Cerebellar nuclear complex (tissue), 1 donor: Measurements from ENCODE around the gene TBC1D30.
"Not testable (repeated sequence)": the region's sequence is repeated elsewhere in the genome, so short reads cannot be mapped to it uniquely, and the experiment has no call there.

Source experiments
- DNase-seq, 2 experiments: peaks; one replicate each; lab custom pipeline; 2025; lab: John Stamatoyannopoulos, UW

Gene TBC1D30, protein sequence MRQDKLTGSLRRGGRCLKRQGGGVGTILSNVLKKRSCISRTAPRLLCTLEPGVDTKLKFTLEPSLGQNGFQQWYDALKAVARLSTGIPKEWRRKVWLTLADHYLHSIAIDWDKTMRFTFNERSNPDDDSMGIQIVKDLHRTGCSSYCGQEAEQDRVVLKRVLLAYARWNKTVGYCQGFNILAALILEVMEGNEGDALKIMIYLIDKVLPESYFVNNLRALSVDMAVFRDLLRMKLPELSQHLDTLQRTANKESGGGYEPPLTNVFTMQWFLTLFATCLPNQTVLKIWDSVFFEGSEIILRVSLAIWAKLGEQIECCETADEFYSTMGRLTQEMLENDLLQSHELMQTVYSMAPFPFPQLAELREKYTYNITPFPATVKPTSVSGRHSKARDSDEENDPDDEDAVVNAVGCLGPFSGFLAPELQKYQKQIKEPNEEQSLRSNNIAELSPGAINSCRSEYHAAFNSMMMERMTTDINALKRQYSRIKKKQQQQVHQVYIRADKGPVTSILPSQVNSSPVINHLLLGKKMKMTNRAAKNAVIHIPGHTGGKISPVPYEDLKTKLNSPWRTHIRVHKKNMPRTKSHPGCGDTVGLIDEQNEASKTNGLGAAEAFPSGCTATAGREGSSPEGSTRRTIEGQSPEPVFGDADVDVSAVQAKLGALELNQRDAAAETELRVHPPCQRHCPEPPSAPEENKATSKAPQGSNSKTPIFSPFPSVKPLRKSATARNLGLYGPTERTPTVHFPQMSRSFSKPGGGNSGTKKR

DNA sequence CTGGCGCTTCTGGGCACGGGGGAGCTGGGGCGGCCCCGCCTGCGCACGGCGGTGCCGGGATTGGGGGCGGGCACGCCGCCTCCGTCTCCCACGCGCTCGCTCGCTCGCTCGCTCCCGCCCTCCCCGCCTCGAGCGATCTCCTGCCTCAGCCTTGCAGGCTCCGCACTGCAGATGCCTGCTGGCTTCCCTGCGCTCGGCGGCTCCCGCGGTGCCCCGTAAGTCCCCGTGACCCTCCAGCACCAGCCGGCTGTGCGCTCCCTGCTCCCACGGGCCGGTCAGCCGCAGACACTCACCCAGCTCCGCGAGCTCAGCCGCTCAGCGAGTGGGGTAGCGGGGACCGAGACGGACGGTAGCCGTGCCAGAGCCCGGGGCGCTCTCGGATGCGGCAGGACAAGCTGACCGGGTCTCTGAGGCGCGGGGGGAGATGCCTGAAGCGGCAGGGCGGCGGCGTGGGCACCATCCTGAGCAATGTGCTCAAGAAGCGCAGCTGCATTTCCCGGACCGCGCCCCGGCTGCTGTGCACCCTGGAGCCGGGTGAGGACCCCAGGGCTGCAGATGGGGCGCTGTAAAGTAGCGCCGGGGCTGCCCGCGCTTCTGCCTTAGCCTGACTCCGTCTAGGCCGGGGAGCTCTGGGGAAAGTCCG lies at the start of gene TBC1D30:
Gene TBC1D30, plus strand, starts transcription at position 148 of the 643 bp plus-strand sequence. Its CDS starts 233 bp downstream, at position 381.
- DNase-seq: peak in 1 of 2 experiments; percentile 61

DNA sequence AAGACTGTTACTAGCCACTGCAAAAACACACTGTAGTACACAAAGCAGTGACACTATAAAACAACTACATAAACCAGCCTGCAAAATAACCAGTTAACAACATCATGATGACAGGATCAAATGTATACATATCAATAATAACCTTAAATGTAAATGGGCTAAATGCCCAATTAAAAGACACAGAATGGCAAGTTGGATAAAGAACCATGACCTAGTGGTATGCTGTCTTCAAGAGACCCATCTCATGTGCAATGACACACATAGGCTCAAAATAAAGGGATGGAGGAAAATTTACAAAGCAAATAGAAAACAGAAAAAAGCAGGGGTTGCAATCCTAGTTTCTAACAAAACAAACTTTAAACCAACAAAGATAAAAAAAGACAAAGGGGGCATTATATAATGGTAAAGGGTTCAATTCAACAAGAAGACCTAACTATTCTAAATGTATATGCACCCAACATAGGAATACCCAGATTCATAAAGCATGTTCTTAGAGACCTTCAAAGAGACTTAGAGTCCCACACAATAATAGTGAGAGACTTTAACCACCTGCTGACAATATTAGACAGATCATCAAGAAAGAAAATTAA lies 49.2 kb upstream of the TBC1D30 start:
- DNase-seq: not testable (repeated sequence)

DNA sequence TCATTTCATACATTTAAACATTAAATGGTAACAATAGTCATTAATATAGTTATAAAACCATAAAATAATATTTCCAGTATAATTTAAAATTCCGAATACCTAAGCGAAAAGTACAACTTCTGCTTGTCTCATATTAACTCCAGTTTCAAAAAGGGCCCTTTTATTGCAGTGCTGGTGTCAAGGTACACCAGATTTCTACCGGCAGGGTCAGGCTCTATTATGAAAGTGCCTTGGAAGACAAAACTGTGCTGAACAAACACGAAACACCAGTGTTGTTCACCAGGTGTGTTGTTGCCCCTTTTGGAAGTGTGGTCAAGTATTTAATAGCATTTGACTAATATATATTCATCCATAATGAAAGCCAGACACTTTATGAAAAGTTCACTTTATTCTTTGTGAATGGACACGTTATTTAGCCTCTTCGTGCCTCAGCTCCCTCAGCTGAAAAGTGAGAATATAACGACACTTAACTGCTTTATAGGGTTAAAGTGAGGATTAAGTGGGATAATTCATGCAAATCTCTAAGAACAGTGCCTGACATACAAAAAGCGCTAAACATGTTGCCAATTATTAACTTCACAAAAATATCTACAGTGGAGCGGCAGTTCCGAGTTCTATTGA lies 45.0 kb upstream of the TBC1D30 start:
- DNase-seq: no peak

DNA sequence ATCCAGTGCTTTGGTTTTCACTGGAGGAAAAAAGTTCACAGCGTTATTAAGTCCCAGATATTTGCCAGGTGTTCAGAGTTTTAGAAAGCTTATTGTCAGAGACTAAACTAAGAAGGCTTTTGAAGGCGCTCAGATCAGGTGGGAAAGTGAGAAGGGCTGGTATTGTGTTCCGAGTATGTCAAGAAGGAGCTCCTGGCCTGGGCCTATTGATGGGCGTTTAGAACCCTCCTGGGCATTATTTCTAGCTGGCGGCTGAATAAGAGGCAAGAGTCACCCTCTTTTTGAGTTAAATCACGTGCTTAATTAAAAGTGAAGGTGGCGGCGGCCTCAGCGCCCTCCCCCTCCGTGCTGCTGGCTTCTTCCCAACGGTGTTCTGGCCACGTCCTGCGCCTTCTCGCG lies 44.3 kb upstream of the TBC1D30 start:
- DNase-seq: no peak

DNA sequence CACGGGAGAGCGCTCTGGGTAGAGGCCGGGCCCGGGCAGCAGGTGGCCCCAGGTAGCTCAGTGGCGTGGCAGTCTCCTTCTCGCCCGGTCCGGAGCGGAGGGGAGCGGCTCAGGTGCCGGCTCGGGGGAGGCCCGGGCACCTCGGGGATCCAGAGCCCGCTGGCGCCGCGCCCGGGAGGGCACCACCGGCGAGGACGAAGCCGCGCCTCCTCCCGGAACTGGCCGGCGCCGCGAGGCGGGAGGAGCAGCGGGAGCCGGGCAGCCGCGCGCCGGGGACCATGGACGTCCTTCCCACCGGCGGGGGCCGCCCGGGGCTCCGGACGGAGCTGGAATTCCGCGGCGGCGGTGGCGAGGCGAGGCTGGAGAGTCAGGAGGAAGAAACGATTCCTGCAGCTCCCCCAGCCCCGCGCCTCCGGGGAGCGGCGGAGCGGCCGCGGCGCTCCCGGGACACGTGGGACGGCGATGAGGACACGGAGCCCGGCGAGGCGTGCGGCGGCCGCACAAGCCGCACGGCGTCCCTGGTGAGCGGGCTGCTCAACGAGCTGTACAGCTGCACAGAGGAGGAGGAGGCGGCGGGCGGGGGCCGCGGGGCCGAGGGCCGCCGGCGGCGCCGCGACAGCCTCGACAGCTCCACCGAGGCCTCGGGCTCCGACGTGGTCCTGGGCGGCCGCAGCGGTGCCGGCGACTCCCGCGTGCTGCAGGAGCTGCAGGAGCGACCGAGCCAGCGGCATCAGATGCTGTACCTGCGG lies 43.7 kb upstream of the TBC1D30 start:
- no peak for DNase-seq

DNA sequence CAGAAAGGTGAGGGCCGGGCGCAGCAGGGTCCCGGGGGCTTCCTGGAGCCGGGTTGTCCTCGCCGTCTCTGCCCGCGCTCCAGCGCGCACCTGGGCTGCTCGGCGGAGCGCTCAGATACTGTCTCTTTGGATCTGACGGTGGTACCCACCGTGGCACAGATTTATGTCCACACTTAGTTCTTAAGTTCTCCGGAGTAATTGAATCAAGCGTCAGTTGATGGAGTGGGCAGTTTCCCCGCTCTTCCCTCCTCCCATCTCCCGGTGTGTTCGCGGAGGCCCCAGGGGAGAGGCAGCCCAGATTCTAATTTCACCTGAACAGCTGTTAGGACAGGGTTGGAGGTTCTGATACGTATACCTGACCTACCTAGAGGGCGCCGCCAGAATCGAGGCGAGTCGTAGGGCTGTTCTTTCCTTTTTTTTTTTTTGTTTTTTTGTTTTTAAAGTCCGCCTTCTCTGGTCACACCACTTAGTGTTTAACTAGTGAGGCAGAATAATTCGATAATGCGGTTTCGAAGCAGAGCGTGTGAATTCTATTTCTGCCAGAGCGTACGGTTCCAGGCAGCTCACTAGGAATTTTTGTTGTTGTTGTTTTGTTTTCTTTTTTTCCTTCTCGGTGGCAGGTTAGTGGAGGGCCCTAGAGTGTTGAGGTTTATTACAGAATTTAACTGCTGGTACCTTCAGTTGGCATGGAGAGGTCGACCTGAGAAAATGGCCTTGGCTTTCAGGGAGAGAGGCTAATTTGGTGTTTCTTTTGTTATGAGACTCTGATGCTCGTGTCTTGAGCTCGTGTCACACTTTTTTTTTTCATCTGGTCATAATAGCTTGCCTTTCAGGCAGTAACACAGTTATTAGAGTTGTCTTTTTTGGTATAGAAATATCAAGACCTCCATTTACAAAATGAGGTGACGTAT lies 42.9 kb upstream of the TBC1D30 start:
- DNase-seq: no peak

DNA sequence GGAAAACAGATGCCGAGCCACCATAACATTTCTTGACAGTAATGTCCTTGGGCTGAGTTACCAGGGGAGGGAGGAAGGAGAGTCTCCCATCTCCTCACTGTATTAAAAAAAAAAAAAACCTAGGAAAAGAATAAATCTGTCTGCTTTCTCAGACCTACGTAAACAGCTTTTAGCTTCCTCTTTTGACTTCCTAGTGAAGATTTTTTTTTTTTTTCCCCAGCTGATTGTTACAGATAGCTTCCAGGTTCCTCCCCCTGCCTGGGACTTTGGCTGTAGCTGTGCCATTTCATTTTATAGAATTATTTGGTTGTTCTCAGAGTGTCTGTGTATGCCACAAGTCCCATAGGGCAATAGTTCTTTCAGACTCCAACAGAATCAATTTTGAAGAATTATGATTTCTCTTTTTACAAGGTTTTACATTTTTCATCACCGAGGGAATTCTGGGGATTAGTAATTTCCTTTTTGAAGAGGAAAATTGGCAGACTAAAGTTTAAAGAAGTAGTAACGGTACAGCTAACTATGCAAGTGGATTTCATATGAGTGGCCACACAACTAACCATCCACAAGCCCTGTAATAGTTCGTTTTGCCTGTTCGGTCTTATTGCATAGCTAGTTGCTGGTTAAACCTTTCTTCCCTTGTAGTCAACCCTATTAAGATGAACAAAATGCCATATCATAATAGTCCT lies 42.1 kb upstream of the TBC1D30 start:
- no peak for DNase-seq

DNA sequence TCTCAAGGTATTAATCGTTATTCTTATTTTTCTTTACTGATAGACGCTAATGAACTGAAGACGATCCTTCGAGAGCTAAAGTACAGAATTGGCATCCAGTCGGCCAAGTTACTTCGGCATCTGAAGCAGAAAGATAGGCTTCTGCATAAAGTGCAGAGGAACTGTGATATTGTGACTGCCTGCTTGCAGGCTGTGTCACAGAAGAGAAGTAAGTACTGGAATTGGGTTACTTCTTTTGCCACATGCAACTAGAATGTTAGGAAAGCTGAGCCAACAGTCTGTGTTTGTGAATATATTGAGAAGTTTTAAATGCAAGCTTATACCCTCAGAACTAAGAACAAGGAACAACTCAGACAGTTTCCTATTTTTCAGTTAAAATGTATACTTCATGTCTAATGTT lies 38.6 kb upstream of the TBC1D30 start:
- no peak for DNase-seq

DNA sequence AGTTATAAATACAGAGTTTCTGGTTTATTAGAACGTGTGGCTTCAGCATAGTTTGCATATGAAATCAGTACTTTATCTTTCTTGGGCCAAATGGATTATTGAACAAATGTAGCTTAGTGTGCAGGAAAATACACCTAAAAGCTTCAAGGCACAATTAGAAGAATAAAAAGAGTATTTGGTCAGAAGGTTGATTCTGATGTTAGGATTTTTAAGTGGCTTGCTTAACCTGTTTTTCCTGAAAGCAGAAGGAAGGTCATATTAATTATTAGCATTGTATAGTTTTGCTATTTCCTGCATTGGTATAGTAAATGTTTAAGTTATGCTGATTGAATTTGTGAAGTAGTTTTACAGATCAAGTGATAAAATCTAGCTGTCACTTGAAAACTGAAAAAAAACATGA lies 34.3 kb upstream of the TBC1D30 start:
- no peak for DNase-seq

DNA sequence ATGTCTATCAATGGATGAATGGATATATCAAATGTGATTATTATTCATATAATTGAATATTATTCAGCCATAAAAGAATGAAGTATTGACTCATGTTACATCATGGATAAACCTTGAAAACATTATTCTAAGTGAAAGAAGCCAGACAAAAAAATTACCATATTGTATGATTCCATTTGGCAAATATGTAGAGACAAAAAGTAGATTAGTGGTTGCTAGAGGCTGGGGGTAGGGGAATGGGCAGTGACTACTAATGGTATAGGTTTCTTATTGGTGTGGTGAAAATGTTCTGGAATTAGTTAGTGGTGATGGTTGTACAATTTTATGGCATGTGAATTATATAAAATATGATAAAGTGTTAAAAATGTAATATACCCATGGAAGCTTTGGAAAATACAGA lies 33.4 kb upstream of the TBC1D30 start:
- no peak for DNase-seq

DNA sequence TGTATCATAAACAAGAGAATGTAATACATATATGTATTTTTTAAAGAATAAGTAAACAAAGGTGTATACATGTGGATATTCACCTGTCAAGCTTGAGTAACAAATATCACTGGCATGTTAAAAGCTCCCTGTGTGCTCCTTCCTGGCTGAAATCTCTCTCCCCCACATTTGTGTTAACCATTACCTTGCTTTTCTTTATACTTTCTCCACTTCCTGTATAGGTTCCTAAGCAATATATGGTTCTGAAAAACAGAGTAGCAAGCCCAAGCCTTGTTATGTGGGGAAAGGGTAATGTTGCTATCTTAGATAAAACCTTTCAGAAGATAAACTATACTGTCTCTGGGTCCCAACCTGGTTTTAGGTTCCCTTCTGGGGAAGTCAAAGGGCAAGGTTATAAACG lies 32.3 kb upstream of the TBC1D30 start:
- no peak for DNase-seq

DNA sequence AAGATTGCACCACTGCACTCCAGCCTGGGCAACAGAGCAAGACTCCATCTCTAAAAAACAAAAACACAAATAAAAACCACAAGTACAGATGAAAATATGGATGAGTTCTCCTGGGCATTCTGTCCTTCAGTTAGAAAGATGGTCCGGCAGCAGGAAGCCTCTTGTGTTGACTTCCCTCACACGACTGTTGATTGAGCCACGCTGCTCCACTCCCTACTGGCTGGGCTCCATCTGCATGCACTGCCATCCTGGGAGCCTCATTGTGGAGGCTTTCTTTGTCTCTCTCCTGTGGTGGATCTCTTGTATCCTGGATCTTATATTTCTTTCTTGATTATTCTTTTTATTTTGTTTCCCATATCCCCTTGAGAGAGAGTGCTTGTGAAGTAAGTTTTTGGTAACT lies 30.8 kb upstream of the TBC1D30 start:
- no peak for DNase-seq

DNA sequence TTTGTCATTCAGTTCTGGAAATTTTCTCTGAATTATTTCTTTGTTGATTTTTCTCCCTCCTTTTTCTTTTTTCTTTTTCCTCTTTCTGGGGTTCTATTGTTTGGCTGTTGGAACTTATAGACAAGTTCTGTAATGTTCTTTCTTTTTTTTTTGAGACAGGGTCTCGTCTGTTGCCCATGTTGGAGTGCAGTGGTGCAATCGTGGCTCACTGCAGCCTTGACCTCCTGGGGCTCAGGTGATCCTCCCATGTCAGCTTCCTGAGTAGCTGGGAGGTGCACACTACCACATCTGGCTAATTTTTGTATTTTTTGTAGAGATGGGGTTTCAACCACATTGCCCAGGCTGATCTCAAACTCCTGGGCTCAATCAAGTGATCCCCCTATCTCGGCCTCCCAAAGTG lies 30.1 kb upstream of the TBC1D30 start:
- DNase-seq: no peak

DNA sequence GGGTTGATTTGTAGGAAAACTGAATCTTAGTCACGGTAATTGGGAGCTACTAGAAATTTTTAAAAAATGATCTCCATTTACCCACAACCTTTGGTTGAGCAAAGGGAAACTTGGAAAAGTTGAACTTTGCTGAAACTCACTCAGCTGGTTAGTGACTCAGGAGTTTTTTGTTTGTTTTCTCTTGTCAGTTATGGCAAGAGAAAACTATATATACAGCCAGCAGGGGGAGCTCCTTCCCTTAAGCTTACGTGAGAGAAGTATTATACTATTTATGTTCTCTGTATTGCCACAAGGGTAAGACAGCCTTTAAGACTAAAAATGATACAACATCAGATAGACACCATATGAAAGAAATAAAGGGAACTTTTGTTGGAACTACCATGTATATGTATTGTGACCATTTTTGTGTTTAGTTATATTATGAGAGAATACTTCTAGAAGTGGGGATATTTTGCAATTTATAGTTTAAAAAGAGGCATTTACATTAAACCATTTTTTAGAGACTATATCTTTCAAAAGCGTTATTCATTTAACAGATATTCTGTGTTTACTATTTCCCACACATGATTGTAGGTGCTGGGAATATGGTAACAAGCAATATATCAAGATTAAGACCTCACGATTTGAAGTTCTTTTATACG lies 28.1 kb upstream of the TBC1D30 start:
- DNase-seq: no peak

DNA sequence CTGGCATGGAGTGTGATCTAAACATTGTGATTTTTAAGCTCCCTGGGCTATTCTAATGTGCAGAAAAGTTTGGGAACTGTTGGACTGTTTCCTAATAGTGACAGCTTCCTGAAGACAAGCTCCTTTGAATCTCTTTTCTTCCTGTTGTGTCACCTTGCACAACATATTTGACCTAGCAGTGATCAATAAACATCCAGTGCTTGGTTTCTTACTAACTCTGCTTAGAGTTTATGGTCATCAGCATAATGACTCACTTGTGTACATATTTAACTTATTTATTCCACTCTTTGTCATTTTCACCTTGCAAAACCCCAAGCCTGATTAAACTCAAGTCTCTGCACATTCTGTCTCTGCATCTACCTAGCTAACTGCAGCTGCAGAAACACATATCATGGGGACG lies 27.3 kb upstream of the TBC1D30 start:
- no peak for DNase-seq

DNA sequence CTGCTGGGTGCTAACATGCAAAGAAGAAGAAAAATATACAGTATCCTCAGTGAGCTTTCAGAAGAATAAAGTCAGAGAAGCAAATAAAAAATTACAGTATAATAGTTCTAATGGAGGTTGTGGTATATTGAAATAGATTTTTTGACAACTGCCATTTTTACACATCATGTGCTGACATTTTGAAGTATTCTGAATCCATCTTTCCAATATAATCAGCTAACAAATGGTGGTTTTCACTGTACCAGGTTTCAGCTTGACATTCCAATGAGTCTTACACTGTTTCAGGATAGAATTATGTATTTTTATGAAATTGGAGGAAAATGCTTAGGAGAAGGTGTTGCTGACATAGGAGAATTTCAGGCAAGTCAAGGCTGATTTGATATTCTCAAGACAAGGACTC lies 26.3 kb upstream of the TBC1D30 start:
- no peak for DNase-seq

DNA sequence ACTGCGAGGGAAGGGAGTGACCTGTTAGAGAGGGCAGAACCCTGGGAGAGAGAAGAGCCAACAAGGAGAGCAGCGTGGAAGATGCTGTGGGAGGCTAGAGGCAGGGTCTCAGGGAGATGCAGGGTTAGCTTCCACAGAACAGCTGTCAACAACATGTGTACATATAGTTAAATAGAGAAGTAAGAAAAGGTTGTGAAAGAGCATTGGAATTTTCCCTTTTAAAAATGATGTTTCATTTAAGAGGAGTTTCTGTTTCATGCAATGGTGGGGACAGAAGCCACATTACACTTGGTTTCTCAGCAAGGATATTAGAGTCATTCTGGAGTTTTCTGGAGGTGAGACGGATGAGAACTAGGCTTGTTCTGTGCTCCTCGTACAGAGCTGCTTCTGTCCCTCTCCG lies 23.8 kb upstream of the TBC1D30 start:
- DNase-seq: no peak

DNA sequence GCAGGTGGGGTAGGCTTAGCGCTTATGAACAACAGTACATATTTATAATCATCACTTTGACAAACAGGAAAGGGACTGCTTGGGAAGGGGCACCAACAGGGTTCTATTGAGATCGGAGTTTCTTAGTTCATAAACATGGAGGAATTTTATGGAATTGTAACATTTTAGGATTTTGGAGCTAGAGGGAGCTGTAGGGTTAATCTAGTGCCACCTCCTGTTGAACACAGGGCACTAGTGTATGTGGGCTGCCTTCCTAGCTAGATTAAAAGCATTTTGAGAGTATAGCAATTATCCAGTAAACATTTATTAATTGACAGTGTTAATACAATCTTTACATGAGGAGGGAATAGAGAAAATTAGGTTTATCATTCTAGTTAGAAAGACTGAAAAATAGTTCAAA lies 23.1 kb upstream of the TBC1D30 start:
- DNase-seq: no peak

DNA sequence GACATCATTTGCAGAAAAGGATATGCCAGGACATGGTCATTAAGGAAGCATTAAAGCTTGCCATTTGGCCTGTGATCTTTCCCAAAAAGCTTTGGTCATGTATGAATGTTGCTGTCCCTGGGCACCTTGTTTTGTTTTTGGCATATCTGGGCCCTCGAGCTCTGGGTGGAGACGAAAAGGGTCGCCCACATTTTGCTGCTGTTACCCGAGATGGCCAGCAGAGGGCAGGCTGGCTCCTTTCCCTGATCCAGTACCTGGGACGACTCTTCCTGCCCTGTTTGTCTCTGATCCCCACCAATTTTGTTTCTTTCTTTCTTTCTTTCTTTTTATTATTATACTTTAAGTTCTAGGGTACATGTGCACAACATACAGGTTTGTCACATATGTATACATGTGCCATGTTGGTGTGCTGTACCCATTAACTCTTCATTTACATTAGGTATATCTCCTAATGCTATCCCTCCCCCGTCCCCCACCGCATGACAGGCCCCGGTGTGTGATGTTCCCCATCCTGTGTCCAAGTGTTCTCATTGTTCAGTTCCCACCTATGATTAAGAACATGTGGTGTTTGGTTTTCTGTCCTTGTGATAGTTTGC lies 22.2 kb upstream of the TBC1D30 start:
- not testable (repeated sequence) for DNase-seq
